NB4 (cell line): ENCODE results near the gene FAM81A.

Experiments
- POLR2A ChIP-seq: IDR thresholded peaks from 2 replicates; pipeline ENCODE4 v1.6.1; 2011; ENCODE audit warnings: mild to moderate bottlenecking; ENCODE audit not compliant: insufficient read length; ENCODE audit errors: extremely low read depth
- TF ChIP-seq, protein P1 (sequence below): IDR thresholded peaks from one replicate; pipeline ENCODE4 v1.5.1; 2012; ENCODE audit warnings: low read depth, low read length
- TF ChIP-seq, protein P2 (sequence below): IDR thresholded peaks from 2 replicates; pipeline ENCODE4 v1.6.1; 2011; ENCODE audit warnings: low read depth, low read length

DNA sequence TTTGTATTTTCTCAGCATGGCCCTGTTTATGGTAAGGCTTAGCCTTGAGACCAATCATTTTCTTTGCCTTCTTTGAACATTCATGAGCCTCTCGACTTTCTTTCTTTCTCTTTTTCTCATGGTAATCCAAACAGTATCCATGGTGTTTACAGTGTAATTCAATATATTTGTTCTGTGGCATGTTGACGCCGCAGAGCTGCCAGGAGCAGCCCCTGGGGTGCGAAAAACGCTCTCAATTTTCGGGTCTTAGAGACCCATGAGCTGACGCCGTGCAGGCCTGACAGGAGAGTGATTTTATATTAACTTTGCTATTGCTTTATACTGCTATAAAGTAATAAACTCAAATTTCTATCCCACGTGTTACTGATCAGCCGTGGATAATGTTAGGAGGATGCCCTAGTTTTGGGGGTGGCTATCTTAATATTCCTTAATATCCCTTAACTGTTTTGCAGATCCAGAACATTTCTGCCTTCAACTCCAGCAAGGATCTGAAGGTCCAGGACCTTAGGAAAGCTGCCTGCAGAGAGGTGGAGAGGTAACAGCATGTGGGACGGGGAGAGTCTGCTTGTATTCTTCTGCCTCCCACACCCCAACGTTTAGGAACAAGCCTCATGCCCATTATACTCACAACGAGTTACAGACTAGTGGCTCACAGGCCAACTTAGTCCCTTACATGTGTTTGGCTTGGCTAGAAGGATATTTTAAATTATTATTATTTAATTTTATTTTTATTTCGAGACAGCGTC lies 36.0 kb upstream of the FAM81A start:
- TF ChIP-seq, protein P1, sequence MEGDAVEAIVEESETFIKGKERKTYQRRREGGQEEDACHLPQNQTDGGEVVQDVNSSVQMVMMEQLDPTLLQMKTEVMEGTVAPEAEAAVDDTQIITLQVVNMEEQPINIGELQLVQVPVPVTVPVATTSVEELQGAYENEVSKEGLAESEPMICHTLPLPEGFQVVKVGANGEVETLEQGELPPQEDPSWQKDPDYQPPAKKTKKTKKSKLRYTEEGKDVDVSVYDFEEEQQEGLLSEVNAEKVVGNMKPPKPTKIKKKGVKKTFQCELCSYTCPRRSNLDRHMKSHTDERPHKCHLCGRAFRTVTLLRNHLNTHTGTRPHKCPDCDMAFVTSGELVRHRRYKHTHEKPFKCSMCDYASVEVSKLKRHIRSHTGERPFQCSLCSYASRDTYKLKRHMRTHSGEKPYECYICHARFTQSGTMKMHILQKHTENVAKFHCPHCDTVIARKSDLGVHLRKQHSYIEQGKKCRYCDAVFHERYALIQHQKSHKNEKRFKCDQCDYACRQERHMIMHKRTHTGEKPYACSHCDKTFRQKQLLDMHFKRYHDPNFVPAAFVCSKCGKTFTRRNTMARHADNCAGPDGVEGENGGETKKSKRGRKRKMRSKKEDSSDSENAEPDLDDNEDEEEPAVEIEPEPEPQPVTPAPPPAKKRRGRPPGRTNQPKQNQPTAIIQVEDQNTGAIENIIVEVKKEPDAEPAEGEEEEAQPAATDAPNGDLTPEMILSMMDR: no peak
- TF ChIP-seq POLR2A: no peak
- TF ChIP-seq, protein P2, sequence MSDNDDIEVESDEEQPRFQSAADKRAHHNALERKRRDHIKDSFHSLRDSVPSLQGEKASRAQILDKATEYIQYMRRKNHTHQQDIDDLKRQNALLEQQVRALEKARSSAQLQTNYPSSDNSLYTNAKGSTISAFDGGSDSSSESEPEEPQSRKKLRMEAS: no peak
